OCI-LY7 (cell line): ENCODE measurements around the gene CEP104.

Experiments used
- CTCF ChIP-seq: fragments of 200-600 bp; sonication (generic); conservative IDR thresholded peaks from 2 replicates; pipeline ENCODE4 v1.5.1; 2014; ENCODE audit warnings: mild to moderate bottlenecking, antibody characterized with exemption, low read length, moderate library complexity, mixed read lengths
- EZH2phosphoT487 ChIP-seq: fragments of 200-600 bp; sonication (generic); IDR thresholded peaks from 2 replicates; pipeline ENCODE4 v1.6.1; 2018; ENCODE audit warnings: low read depth, borderline replicate concordance, mild to moderate bottlenecking, mixed run types, antibody characterized with exemption, low read length, moderate library complexity, mixed read lengths

GRCh38 chr1:3892748-3893147 lies 35.7 kb upstream of the CEP104 start:
- TF ChIP-seq CTCF (no peak), EZH2phosphoT487 (no peak)
